ENCODE measurements around the gene OPHN1. TPM values are rescaled to one million over a fixed set of nuclear protein-coding genes. Genes with fewer than 3 reads are reported as not detected.

Gene OPHN1
- total RNA-seq, 2 experiments from 2014 or later = not detected

- Histone ChIP-seq H3K27ac (ENCODE audit: low read depth in 1 of 2, low read length in 2 of 2) (no peak overlapping the region), H3K27me3 (ENCODE audit: control insufficient read depth in 1 of 2, insufficient read depth in 2 of 2, low read length in 2 of 2) (peaks cover 0 to 7% of the 10 kb centered on the region in 2 experiments), H3K36me3 (ENCODE audit: insufficient read depth, low read length) (no peaks in the 10 kb centered on the region), H3K9me3 (ENCODE audit: control insufficient read depth in 1 of 2, insufficient read depth in 1 of 2, low read length in 2 of 2) (no peaks in the 10 kb centered on the region), H3K4me3 (ENCODE audit: low read length) (no peak overlapping the region), H3K4me1 (ENCODE audit: insufficient read depth, low read length) (no peaks in the 10 kb centered on the region)
- intact Hi-C loops (cut with DNase I, micrococcal nuclease) = no loop called here
- no peak overlapping the region for H3K27ac Mint-ChIP-seq
- ATAC-seq (ENCODE audit: poor library complexity) (no peak), DNase-seq (no peak)
- POLR2A ChIA-PET = no interaction called here
- no peaks in the 10 kb centered on the region for H3K4me1 Mint-ChIP-seq (ENCODE audit: low read depth)
- H3K36me3 Mint-ChIP-seq (ENCODE audit: low read depth) = no peaks in the 10 kb centered on the region
- no peaks in the 10 kb centered on the region for H3K9me3 Mint-ChIP-seq
- peaks cover 6% of the 10 kb centered on the region for H3K27me3 Mint-ChIP-seq
- TF ChIP-seq, protein P1, sequence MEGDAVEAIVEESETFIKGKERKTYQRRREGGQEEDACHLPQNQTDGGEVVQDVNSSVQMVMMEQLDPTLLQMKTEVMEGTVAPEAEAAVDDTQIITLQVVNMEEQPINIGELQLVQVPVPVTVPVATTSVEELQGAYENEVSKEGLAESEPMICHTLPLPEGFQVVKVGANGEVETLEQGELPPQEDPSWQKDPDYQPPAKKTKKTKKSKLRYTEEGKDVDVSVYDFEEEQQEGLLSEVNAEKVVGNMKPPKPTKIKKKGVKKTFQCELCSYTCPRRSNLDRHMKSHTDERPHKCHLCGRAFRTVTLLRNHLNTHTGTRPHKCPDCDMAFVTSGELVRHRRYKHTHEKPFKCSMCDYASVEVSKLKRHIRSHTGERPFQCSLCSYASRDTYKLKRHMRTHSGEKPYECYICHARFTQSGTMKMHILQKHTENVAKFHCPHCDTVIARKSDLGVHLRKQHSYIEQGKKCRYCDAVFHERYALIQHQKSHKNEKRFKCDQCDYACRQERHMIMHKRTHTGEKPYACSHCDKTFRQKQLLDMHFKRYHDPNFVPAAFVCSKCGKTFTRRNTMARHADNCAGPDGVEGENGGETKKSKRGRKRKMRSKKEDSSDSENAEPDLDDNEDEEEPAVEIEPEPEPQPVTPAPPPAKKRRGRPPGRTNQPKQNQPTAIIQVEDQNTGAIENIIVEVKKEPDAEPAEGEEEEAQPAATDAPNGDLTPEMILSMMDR (IDR thresholded peaks at IDR 0.05) = no peak
- no peak overlapping the region for H3K4me3 Mint-ChIP-seq
- CTCF ChIA-PET = no interaction called here
These were observed 16.7 kb downstream of the OPHN1 start for GRCh38 chrX:68416592-68416991.

DNA sequence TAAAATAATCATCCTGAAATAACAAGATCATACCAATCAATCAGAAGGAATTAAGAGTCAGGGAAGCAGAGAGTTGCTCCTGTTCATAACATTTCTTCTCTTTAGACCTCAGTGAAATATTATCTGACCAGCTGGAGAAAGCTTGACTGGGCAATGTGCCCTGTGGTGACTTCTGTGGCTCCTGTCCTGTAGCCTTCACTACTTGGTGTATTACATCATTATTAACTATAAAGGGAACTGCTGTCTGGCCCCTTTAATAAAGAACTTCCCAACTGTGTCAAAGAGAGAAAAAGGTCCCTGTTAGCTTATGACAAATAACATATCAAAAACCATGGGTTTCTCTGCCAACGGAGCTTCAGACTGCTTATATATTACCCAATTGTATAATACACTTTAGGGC, 18.0 kb downstream of the OPHN1 start:
- ATAC-seq (ENCODE audit: poor library complexity) (no peak), DNase-seq (peak in 1 of 14 experiments; percentile 0)
- H3K9me3 ChIP-seq (ENCODE audit: control insufficient read depth in 1 of 2, insufficient read depth in 1 of 2, low read length in 2 of 2) = no peaks in the 10 kb centered on the region
- intact Hi-C loops (cut with DNase I, micrococcal nuclease) = no loop called here
- no peak overlapping the region for H3K4me3 ChIP-seq (ENCODE audit: low read length)
- H3K36me3 ChIP-seq (ENCODE audit: insufficient read depth, low read length) = no peaks in the 10 kb centered on the region
- no peaks in the 10 kb centered on the region for H3K4me1 Mint-ChIP-seq (ENCODE audit: low read depth)
- no peak overlapping the region for H3K27ac Mint-ChIP-seq
- POLR2A ChIA-PET = no interaction called here
- no peaks in the 10 kb centered on the region for H3K36me3 Mint-ChIP-seq (ENCODE audit: low read depth)
- no peak overlapping the region for H3K27ac ChIP-seq (ENCODE audit: low read depth in 1 of 2, low read length in 2 of 2)
- H3K27me3 Mint-ChIP-seq = peaks cover 5% of the 10 kb centered on the region
- H3K4me3 Mint-ChIP-seq = no peak overlapping the region
- peaks cover 0 to 7% of the 10 kb centered on the region in 2 experiments for H3K27me3 ChIP-seq (ENCODE audit: control insufficient read depth in 1 of 2, insufficient read depth in 2 of 2, low read length in 2 of 2)
- TF ChIP-seq, protein P1 (IDR thresholded peaks at IDR 0.05) = no peak
- CTCF ChIA-PET = no interaction called here
- H3K9me3 Mint-ChIP-seq = no peaks in the 10 kb centered on the region
- no peaks in the 10 kb centered on the region for H3K4me1 ChIP-seq (ENCODE audit: insufficient read depth, low read length)

- Histone ChIP-seq H3K27me3 (ENCODE audit: control insufficient read depth in 1 of 2, insufficient read depth in 2 of 2, low read length in 2 of 2) (peaks cover 0 to 7% of the 10 kb centered on the region in 2 experiments), H3K9me3 (ENCODE audit: control insufficient read depth in 1 of 2, insufficient read depth in 1 of 2, low read length in 2 of 2) (no peaks in the 10 kb centered on the region), H3K4me3 (ENCODE audit: low read length) (no peak overlapping the region), H3K36me3 (ENCODE audit: insufficient read depth, low read length) (no peaks in the 10 kb centered on the region), H3K4me1 (ENCODE audit: insufficient read depth, low read length) (no peaks in the 10 kb centered on the region), H3K27ac (ENCODE audit: low read depth in 1 of 2, low read length in 2 of 2) (no peak overlapping the region)
- Mint-ChIP-seq H3K27me3 (peaks cover 4% of the 10 kb centered on the region), H3K36me3 (ENCODE audit: low read depth) (no peaks in the 10 kb centered on the region), H3K9me3 (no peaks in the 10 kb centered on the region), H3K4me3 (no peak overlapping the region), H3K4me1 (ENCODE audit: low read depth) (no peaks in the 10 kb centered on the region), H3K27ac (no peak overlapping the region)
- ChIA-PET POLR2A (no interaction called here), CTCF (no interaction called here)
- intact Hi-C loops (cut with DNase I, micrococcal nuclease) = no loop called here
- ATAC-seq (ENCODE audit: poor library complexity) = no peak
- DNase-seq = no peak
- TF ChIP-seq, protein P1 (IDR thresholded peaks at IDR 0.05) = no peak
These were observed 20.0 kb downstream of the OPHN1 start for GRCh38 chrX:68413254-68413653.
